ENCODE data around the gene FAM50B.
A peak's percentile ranks its signal among the peaks of the same experiment; 100 is the strongest.

FAM50B gene

DNA sequence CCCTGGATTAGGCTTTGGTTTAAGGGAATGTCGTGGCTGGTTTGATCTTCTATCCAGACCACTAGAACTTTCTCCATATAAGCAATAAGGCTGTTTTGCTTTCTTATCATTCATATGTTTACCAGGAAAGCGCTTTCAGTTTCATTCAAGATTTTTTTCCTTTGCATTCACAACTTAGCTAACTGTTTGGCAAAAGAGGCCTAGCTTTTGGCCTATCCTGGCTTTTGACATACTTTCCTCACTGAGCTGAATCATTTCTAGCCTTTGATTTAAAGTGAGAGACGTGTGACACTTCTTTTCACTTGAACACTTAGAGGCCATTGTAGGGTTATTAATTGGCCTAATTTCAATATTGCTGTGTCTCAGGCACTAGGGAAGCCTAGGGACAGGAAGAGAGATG is 1.7 kb upstream of the FAM50B start:
- no peak overlapping the region for H3K4me3 ChIP-seq (ENCODE audit: control insufficient read depth, low read depth, low read length)
- TF ChIP-seq, protein P1, sequence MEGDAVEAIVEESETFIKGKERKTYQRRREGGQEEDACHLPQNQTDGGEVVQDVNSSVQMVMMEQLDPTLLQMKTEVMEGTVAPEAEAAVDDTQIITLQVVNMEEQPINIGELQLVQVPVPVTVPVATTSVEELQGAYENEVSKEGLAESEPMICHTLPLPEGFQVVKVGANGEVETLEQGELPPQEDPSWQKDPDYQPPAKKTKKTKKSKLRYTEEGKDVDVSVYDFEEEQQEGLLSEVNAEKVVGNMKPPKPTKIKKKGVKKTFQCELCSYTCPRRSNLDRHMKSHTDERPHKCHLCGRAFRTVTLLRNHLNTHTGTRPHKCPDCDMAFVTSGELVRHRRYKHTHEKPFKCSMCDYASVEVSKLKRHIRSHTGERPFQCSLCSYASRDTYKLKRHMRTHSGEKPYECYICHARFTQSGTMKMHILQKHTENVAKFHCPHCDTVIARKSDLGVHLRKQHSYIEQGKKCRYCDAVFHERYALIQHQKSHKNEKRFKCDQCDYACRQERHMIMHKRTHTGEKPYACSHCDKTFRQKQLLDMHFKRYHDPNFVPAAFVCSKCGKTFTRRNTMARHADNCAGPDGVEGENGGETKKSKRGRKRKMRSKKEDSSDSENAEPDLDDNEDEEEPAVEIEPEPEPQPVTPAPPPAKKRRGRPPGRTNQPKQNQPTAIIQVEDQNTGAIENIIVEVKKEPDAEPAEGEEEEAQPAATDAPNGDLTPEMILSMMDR (IDR thresholded peaks at IDR 0.05; ENCODE audit: control insufficient read depth, insufficient read depth, low read depth, low read length, missing control alignments), result no peak
- no peak for DNase-seq (ENCODE audit: low read depth)

DNA sequence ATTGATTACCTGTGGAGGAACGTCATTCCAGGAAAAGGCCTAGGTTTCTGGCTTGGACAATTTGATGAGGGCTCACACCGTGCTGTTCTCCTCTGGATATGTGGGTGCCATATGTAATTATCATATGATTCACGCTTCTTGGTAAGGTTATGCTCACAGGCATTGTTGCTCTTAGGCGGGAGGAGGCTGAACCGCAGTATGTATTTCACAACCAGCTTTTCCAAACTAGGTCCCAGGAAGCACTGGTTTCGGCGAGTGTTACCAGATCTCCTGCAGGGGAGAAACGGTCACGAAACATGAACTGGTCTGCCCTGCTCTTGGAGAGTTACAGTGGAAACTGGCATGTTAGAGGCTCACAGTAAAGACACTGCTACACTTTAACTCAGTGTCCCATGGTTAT is 793 bp upstream of the FAM50B start:
- peak overlapping the region; percentile 28 for H3K4me3 ChIP-seq (ENCODE audit: control insufficient read depth, low read depth, low read length)
- DNase-seq (ENCODE audit: low read depth), result peak; percentile 74
- TF ChIP-seq, protein P1 (IDR thresholded peaks at IDR 0.05; ENCODE audit: control insufficient read depth, insufficient read depth, low read depth, low read length, missing control alignments), result peak; percentile 21

DNA sequence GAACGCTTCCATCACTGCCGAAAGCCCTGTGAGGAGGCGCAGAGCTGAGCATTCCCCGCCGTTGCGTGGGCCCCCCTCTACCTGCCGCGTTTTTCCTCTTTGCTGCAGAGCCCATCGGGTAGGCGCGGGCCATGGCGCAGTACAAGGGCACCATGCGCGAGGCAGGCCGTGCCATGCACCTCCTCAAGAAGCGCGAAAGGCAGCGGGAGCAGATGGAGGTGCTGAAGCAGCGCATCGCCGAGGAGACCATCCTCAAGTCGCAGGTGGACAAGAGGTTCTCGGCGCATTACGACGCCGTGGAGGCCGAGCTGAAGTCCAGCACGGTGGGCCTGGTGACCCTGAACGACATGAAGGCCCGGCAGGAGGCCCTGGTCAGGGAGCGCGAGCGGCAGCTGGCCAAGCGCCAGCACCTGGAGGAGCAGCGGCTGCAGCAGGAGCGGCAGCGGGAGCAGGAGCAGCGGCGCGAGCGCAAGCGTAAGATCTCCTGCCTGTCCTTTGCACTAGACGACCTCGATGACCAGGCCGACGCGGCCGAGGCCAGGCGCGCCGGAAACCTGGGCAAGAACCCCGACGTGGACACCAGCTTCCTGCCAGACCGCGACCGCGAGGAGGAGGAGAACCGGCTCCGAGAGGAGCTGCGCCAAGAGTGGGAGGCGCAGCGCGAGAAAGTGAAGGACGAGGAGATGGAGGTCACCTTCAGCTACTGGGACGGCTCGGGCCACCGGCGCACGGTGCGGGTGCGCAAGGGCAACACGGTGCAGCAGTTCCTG is 693 bp downstream of the FAM50B start:
- H3K4me3 ChIP-seq (ENCODE audit: control insufficient read depth, low read depth, low read length), result peak overlapping the region; percentile 54
- DNase-seq (ENCODE audit: low read depth), result no peak
- TF ChIP-seq, protein P1 (IDR thresholded peaks at IDR 0.05; ENCODE audit: control insufficient read depth, insufficient read depth, low read depth, low read length, missing control alignments), result no peak

DNA sequence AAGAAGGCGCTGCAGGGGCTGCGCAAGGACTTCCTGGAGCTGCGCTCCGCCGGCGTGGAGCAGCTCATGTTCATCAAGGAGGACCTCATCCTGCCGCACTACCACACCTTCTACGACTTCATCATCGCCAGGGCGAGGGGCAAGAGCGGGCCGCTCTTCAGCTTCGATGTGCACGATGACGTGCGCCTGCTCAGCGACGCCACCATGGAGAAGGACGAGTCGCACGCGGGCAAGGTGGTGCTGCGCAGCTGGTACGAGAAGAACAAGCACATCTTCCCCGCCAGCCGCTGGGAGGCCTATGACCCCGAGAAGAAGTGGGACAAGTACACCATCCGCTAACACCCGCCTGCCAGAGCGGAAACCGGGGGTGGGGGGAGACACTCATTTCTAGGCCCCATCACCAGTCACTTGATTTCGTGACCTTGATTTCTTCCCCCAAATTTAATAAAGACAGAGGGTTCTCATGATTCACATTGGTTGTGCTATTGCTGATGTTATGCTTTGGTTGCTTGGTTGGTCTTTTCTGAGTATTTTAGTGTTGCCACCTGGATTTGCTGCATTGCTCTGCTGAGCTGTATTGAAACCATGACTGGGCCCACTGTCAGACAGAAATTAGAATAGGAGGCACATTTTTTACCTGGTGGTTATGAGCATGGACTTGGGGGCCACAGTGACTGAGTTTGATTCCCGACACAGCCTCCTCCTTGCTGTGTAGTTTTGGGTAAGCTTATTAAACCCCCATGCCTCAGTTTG is 1.5 kb downstream of the FAM50B start:
- no peak overlapping the region for H3K4me3 ChIP-seq (ENCODE audit: control insufficient read depth, low read depth, low read length)
- TF ChIP-seq, protein P1 (IDR thresholded peaks at IDR 0.05; ENCODE audit: control insufficient read depth, insufficient read depth, low read depth, low read length, missing control alignments), result no peak
- DNase-seq (ENCODE audit: low read depth), result no peak

DNA sequence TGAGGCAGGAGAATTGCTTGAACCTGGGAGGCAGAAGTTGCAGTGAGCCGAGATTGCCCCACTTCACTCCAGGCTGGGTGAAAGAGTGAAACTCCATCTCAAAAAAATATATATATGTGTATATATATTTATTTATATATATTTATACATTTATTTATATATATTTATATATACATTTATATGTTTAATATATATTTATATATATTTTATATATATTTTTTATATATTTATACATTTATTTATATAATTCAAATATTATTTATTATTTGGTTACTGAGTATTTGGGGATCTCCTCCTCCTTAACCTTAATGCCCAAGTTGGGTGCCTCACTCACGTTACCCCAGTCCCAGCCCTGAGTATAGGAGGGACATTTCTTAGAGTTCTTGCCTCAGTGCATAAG is 2.7 kb downstream of the FAM50B start:
- no peak overlapping the region for H3K4me3 ChIP-seq (ENCODE audit: control insufficient read depth, low read depth, low read length)
- no peak for DNase-seq (ENCODE audit: low read depth)
- TF ChIP-seq, protein P1 (IDR thresholded peaks at IDR 0.05; ENCODE audit: control insufficient read depth, insufficient read depth, low read depth, low read length, missing control alignments), result no peak

DNA sequence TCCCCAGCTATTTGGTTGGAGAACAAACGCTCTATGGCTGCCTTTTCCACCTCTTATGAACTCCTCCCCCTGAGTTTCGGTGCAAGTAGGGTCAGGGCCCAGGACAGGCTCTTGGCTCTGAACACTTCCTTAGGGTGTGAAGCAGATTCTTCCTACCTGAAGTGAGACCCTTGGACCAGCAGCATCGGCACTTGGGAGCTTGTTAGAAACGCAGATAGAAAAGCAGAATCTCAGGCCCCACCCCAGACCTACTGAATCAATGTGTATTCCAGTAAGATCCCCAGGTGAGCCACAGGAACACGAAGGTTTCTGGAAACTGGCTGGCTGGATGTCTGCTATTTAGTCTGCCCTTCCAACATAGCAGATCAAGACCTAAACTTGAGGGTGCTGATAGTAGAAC is 3.2 kb downstream of the FAM50B start:
- TF ChIP-seq, protein P1 (IDR thresholded peaks at IDR 0.05; ENCODE audit: control insufficient read depth, insufficient read depth, low read depth, low read length, missing control alignments), result no peak
- H3K4me3 ChIP-seq (ENCODE audit: control insufficient read depth, low read depth, low read length), result no peak overlapping the region
- DNase-seq (ENCODE audit: low read depth), result no peak
